Measurements from ENCODE around the gene MRPL54.

Gene MRPL54

GRCh38 chr19:3767050-3767449 lies 4.6 kb downstream of the MRPL54 start:
- H3K27ac ChIP-seq: no peak overlapping the region
- no peak for DNase-seq (ENCODE audit: low read depth, low spot score)

- H3K27ac ChIP-seq: no peak overlapping the region
- no peak for DNase-seq (ENCODE audit: low read depth, low spot score)
Observed at GRCh38 chr19:3768015-3768747, 5.7 kb downstream of the MRPL54 start.

GRCh38 chr19:3768748-3769099 lies 6.2 kb downstream of the MRPL54 start:
- H3K27ac ChIP-seq: no peak overlapping the region
- DNase-seq (ENCODE audit: low read depth, low spot score): no peak

- no peak overlapping the region for H3K27ac ChIP-seq
- no peak for DNase-seq (ENCODE audit: low read depth, low spot score)
Observed at GRCh38 chr19:3769494-3769893, 7.0 kb downstream of the MRPL54 start.

GRCh38 chr19:3770136-3770999 lies 7.9 kb downstream of the MRPL54 start:
- no peak for DNase-seq (ENCODE audit: low read depth, low spot score)
- no peak overlapping the region for H3K27ac ChIP-seq

- H3K27ac ChIP-seq: no peak overlapping the region
- no peak for DNase-seq (ENCODE audit: low read depth, low spot score)
Observed at GRCh38 chr19:3771000-3771905, 8.8 kb downstream of the MRPL54 start.

- no peak for DNase-seq (ENCODE audit: low read depth, low spot score)
- H3K27ac ChIP-seq: no peak within 1 kb of the TSS
Observed at GRCh38 chr19:3771906-3772455, 9.5 kb downstream of the MRPL54 start, which contains the start of gene RAX2. Gene RAX2 (minus strand): TSS chr19:3772228. CDS start chr19:3771742, 486 bp downstream.

- no peak overlapping the region for H3K27ac ChIP-seq
Observed at GRCh38 chr19:3773814-3774515, 11.5 kb downstream of the MRPL54 start.

GRCh38 chr19:3774621-3775373 lies 12.3 kb downstream of the MRPL54 start:
- DNase-seq (ENCODE audit: low read depth, low spot score): no peak
- H3K27ac ChIP-seq: no peak overlapping the region

More at GRCh38 chr19:3773814-3774515, 11.5 kb downstream of the MRPL54 start:
- no peak for DNase-seq (ENCODE audit: low read depth, low spot score)

GRCh38 chr19:3775374-3775711 lies 12.9 kb downstream of the MRPL54 start:
- H3K27ac ChIP-seq: no peak overlapping the region
- DNase-seq (ENCODE audit: low read depth, low spot score): no peak

GRCh38 chr19:3775831-3776230 lies 13.3 kb downstream of the MRPL54 start:
- no peak for DNase-seq (ENCODE audit: low read depth, low spot score)
- H3K27ac ChIP-seq: no peak overlapping the region

GRCh38 chr19:3776479-3777040 lies 14.1 kb downstream of the MRPL54 start:
- DNase-seq (ENCODE audit: low read depth, low spot score): no peak
- H3K27ac ChIP-seq: no peak overlapping the region

GRCh38 chr19:3778104-3778867 lies 15.8 kb downstream of the MRPL54 start:
- no peak for DNase-seq (ENCODE audit: low read depth, low spot score)
- no peak overlapping the region for H3K27ac ChIP-seq

- DNase-seq (ENCODE audit: low read depth, low spot score): no peak
- H3K27ac ChIP-seq: no peak overlapping the region
Observed at GRCh38 chr19:3778899-3779723, 16.6 kb downstream of the MRPL54 start.

GRCh38 chr19:3780786-3781304 lies 18.4 kb downstream of the MRPL54 start:
- DNase-seq (ENCODE audit: low read depth, low spot score): no peak
- H3K27ac ChIP-seq: no peak overlapping the region

GRCh38 chr19:3781603-3782002 lies 19.1 kb downstream of the MRPL54 start:
- DNase-seq (ENCODE audit: low read depth, low spot score): no peak
- no peak overlapping the region for H3K27ac ChIP-seq

GRCh38 chr19:3782330-3782729 lies 19.8 kb downstream of the MRPL54 start:
- no peak for DNase-seq (ENCODE audit: low read depth, low spot score)
- no peak overlapping the region for H3K27ac ChIP-seq

Data from epithelial cell of prostate (primary cell).